GM12874 (cell line): Measurements from ENCODE around the gene MACROD1.

Experiments
- CTCF ChIP-seq: IDR thresholded peaks from 2 replicates; pipeline ENCODE4 v1.5.1; 2011; ENCODE audit warnings: low read depth, mild to moderate bottlenecking, control low read depth, low read length, moderate library complexity; ENCODE audit not compliant: insufficient read depth

The MACROD1 gene

GRCh38 chr11:64165481-64165841, 452 bp downstream of the MACROD1 start:
- no peak for TF ChIP-seq CTCF

- no peak for TF ChIP-seq CTCF
Measured at GRCh38 chr11:64164392-64165312, 1.3 kb downstream of the MACROD1 start.

- TF ChIP-seq CTCF, result no peak
Measured at GRCh38 chr11:64163951-64164350, 2.0 kb downstream of the MACROD1 start.

GRCh38 chr11:64161037-64161436, 4.9 kb downstream of the MACROD1 start:
- no peak for TF ChIP-seq CTCF

- TF ChIP-seq CTCF, result no peak
Measured at GRCh38 chr11:64157631-64158394, 8.1 kb downstream of the MACROD1 start.

- no peak for TF ChIP-seq CTCF
Measured at GRCh38 chr11:64156235-64157011, 9.5 kb downstream of the MACROD1 start.

- no peak for TF ChIP-seq CTCF
Measured at GRCh38 chr11:64153812-64154211, 12.1 kb downstream of the MACROD1 start.
